ENCODE results near the gene PDE4D.

DNA sequence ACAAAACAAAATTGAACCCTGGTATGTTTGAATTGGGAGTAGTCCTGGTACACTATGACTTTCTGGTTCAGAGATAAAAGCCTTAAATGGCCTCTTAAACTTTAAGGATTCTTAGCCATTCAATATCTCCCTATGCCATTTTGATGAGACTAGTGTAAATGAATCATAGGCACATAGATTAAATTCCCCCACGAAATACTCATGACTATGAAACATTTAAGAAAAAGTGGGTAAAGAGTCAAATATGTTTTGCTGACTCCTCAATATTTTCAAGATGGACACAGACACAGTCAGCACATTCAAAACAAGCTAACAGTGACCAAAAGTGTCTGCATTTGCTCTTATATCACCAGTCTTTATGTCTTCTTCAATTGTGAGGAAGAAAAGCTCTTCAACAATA, 278.3 kb downstream of the PDE4D start:
- TF ChIP-seq, protein P1, sequence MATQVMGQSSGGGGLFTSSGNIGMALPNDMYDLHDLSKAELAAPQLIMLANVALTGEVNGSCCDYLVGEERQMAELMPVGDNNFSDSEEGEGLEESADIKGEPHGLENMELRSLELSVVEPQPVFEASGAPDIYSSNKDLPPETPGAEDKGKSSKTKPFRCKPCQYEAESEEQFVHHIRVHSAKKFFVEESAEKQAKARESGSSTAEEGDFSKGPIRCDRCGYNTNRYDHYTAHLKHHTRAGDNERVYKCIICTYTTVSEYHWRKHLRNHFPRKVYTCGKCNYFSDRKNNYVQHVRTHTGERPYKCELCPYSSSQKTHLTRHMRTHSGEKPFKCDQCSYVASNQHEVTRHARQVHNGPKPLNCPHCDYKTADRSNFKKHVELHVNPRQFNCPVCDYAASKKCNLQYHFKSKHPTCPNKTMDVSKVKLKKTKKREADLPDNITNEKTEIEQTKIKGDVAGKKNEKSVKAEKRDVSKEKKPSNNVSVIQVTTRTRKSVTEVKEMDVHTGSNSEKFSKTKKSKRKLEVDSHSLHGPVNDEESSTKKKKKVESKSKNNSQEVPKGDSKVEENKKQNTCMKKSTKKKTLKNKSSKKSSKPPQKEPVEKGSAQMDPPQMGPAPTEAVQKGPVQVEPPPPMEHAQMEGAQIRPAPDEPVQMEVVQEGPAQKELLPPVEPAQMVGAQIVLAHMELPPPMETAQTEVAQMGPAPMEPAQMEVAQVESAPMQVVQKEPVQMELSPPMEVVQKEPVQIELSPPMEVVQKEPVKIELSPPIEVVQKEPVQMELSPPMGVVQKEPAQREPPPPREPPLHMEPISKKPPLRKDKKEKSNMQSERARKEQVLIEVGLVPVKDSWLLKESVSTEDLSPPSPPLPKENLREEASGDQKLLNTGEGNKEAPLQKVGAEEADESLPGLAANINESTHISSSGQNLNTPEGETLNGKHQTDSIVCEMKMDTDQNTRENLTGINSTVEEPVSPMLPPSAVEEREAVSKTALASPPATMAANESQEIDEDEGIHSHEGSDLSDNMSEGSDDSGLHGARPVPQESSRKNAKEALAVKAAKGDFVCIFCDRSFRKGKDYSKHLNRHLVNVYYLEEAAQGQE (IDR thresholded peaks at IDR 0.05; ENCODE audit: insufficient read depth in 1 of 2, low read depth in 2 of 2, low read length in 2 of 2), result no peak
- no peak for TF ChIP-seq SIN3A (IDR thresholded peaks at IDR 0.05; ENCODE audit: borderline replicate concordance, insufficient read depth, low read length)
- no peak for TF ChIP-seq POLR2AphosphoS5 (IDR thresholded peaks at IDR 0.05; ENCODE audit: low read depth, low read length)
